Psoas muscle (tissue), 8 donors: ENCODE data around the gene KLRC3. TPM values are rescaled to one million over a fixed set of nuclear protein-coding genes. Genes with fewer than 3 reads are reported as not detected.
"Not testable (repeated sequence)": the region's sequence is repeated elsewhere in the genome, so short reads cannot be mapped to it uniquely, and the experiment has no call there.

Experiments used
- ATAC-seq, 4 donors: fragments of 200-7000 bp; cut with Tn5 transposase; one replicate each; pipeline ENCODE4 v1.9.1; 2020; ENCODE audit warnings: moderate library complexity in 3 of 4, mild to moderate bottlenecking in 2 of 4
- DNase-seq, 2 donors: peaks; one replicate each; pipeline ENCODE4 v3.0.0-alpha.2; 2020
- H3K27ac ChIP-seq: fragments of 200-600 bp; one replicate; pipeline ENCODE4 v1.8.0; 2022
- H3K27me3 ChIP-seq, 3 donors: fragments of 200-600 bp in 1 of 3; one replicate each; pipeline versions ENCODE4 v1.6.1 to v1.8.0; 2013 to 2022; ENCODE audit warnings: low read length in 2 of 3, mild to moderate bottlenecking in 2 of 3, moderate library complexity in 1 of 3; ENCODE audit not compliant: insufficient read depth in 3 of 3
- H3K36me3 ChIP-seq, 2 donors: fragments of 200-600 bp in 1 of 2; one replicate each; pipeline versions ENCODE4 v1.6.1 to v1.8.0; 2013 to 2022; ENCODE audit warnings: low read depth in 1 of 2, mild to moderate bottlenecking in 1 of 2, moderate library complexity in 1 of 2; ENCODE audit not compliant: insufficient read depth in 1 of 2
- H3K4me1 ChIP-seq: fragments of 200-600 bp; one replicate; pipeline ENCODE4 v1.8.0; 2022
- H3K4me3 ChIP-seq: fragments of 200-600 bp; one replicate; pipeline ENCODE4 v1.8.0; 2022; ENCODE audit warnings: mild to moderate bottlenecking
- H3K9me3 ChIP-seq: fragments of 200-600 bp; one replicate; pipeline ENCODE4 v1.8.0; 2022
- CTCF ChIP-seq: fragments of 200-600 bp; IDR thresholded peaks from one replicate; pipeline ENCODE4 v1.8.0; 2022; ENCODE audit warnings: antibody characterized with exemption
- WGBS, 3 donors: extraction: QIAGEN DNeasy Blood & Tissue Kit; methylation state at CpG; one replicate each; pipeline versions ENCODE4 v1.1.6 to v1.1.7; 2013; 5-methylcytosine and 5-hydroxymethylcytosine counted together
- intact Hi-C, 2 donors: fragments of 100-400 bp; cut with DNase I; formaldehyde crosslinking; loops; one replicate each; pipeline versions ENCODE4 v1.11.0 to v1.14.2; 2022
- long read RNA-seq, 2 donors: library from polyadenylated mRNA; unstranded; transcript quantifications; one replicate each; pipeline ENCODE4 v2.0.0, GENCODE V29; 2021
- polyA plus RNA-seq, 3 donors: library from polyadenylated mRNA; stranded (reverse); fragments of 200-250 nt; gene quantifications; one replicate each; pipeline ENCODE4 v1.2.3, GENCODE V29; 2013
- total RNA-seq, 4 donors: library from RNA; stranded (reverse); fragmentation: NEBNext Ultra II Directional in 2 of 4; extraction: Animal tissue kit (Norgen Biotek cat#: 25700) in 2 of 4; gene quantifications; one replicate each; pipeline versions ENCODE4 v1.2.1 to v1.2.4, GENCODE V29; 2021 to 2023
- donor health status: healthy with polysubstance abuse.
- donor health status: DM: no; HTN: no; CAD: no; lungs with moderate emphysema.
- donor health status: Bipolar disorder and iron deficiency.
- donor health status: healthy.
- donor health status: DM: yes; HTN: yes; CAD: no.
- donor health status: DM: no; HTN: no; CAD: no.
- donor health status: DM: no; HTN: no; CAD: no.
- donor health status: DM: yes; HTN: yes; CAD: no.

KLRC3 gene
- total RNA-seq = not detected
- not detected for polyA plus RNA-seq
- long read RNA-seq, donor 1 = 0 reads
- long read RNA-seq, donor 2 = 0 reads

- H3K27ac ChIP-seq, H3K36me3 ChIP-seq, H3K9me3 ChIP-seq, H3K4me3 ChIP-seq, ATAC-seq, H3K4me1 ChIP-seq, H3K27me3 ChIP-seq, DNase-seq, intact Hi-C loops: not testable (repeated sequence)
- WGBS, 3 donors = 40 to 52% (median 48%) methylated on average over 1 of the region's 1 CpG
Observed at GRCh38 chr12:10420334-10420733, at the start of gene KLRC3. TSS of gene KLRC3 (minus strand) at chr12:10420595. CDS start at chr12:10420550, 45 bp downstream.

- H3K36me3 ChIP-seq = no peaks in the 10 kb centered on the region
- no peak overlapping the region for H3K27ac ChIP-seq
- H3K4me3 ChIP-seq = no peak overlapping the region
- no peak for DNase-seq
- ATAC-seq = no peak
- H3K9me3 ChIP-seq = no peaks in the 10 kb centered on the region
- no peaks in the 10 kb centered on the region for H3K4me1 ChIP-seq
- intact Hi-C loops = no loop called here
- H3K27me3 ChIP-seq = no peaks in the 10 kb centered on the region
- TF ChIP-seq CTCF = no peak
- 90 to 91% (median 91%) methylated on average over 1 of the region's 1 CpG for WGBS, 3 donors
Observed at GRCh38 chr12:10469701-10470100, 49.3 kb upstream of the KLRC3 start.

- no peak for TF ChIP-seq CTCF
- Histone ChIP-seq H3K27me3 (no peaks in the 10 kb centered on the region), H3K27ac (no peak overlapping the region), H3K9me3 (no peaks in the 10 kb centered on the region), H3K36me3 (no peaks in the 10 kb centered on the region), H3K4me3 (no peak overlapping the region), H3K4me1 (no peaks in the 10 kb centered on the region)
- ATAC-seq (no peak), DNase-seq (no peak)
- 84 to 91% (median 86%) methylated on average over 4 of the region's 4 CpGs for WGBS, 3 donors
- intact Hi-C loops = no loop called here
Observed at GRCh38 chr12:10466311-10466710, 45.9 kb upstream of the KLRC3 start.

GRCh38 chr12:10457760-10458159 is 37.4 kb upstream of the KLRC3 start:
- TF ChIP-seq CTCF = no peak
- WGBS, 3 donors = 89 to 93% (median 90%) methylated on average over 3 of the region's 3 CpGs
- Histone ChIP-seq H3K27me3 (no peaks in the 10 kb centered on the region), H3K9me3 (peaks cover 15% of the 10 kb centered on the region), H3K4me1 (no peaks in the 10 kb centered on the region), H3K36me3 (no peaks in the 10 kb centered on the region), H3K4me3 (no peak overlapping the region), H3K27ac (no peak overlapping the region)
- no peak for ATAC-seq
- DNase-seq = no peak
- intact Hi-C loops = no loop called here

- Histone ChIP-seq H3K27ac (no peak overlapping the region), H3K27me3 (no peaks in the 10 kb centered on the region), H3K9me3 (peaks cover 15% of the 10 kb centered on the region), H3K4me3 (no peak overlapping the region), H3K4me1 (no peaks in the 10 kb centered on the region), H3K36me3 (no peaks in the 10 kb centered on the region)
- DNase-seq (no peak), ATAC-seq (no peak)
- intact Hi-C loops = no loop called here
- TF ChIP-seq CTCF = no peak
- 83 to 90% (median 88%) methylated on average over 2 of the region's 2 CpGs for WGBS, 3 donors
Observed at GRCh38 chr12:10456856-10457255, 36.5 kb upstream of the KLRC3 start.
